Stimulated activated CD4-positive, alpha-beta T cell treated with anti-CD3 and anti-CD28 coated beads, Interleukin-15, amount 100 ng/mL, for 1 hour (primary cell): ENCODE results near the gene COL23A1.

Experiments used
- DNase-seq, 2 donors: peaks; one replicate each; pipeline ENCODE4 v3.0.0-alpha.2; 2020; ENCODE audit warnings: low read depth in 1 of 2, low spot score in 1 of 2

Gene COL23A1

DNA sequence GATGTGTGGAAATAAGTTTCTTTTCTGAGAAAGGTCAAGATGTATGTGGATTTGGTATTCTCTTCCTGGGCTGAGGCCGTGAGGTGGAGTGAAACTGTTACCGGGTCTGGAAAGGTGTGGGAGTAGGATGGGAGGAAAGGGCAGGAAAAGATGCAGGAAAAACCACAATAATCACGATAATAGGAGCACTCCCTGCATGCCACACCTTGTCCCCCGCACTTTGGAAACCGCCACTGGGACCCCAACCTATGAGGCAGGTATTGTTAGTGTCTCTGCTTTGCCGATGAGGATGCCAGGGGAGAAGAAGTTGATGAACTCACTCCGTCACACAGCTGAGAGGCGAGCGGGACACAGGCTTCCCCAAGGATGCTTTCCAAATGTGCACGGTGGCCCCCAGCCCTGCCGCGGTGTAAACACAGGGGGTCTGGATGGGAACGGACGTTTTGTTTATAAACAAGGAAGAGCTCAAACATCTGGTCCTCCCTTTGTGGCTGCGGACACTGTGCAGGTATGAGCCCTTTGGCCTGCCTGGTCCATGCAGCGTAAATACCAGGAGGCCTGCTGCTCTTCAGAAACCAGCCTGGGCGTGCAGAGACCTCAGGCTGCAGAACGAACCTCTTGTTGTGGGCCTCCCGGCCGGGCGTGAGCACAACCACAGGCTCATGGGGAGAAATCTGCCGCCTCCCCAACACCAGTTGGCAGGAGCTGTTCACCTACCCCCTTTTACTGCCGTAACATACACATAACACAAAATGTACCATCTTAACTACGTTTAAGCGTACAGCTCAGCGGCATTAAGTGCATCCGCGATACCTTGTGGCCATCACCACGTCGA lies 126.7 kb downstream of the COL23A1 start:
- no peak for DNase-seq

DNA sequence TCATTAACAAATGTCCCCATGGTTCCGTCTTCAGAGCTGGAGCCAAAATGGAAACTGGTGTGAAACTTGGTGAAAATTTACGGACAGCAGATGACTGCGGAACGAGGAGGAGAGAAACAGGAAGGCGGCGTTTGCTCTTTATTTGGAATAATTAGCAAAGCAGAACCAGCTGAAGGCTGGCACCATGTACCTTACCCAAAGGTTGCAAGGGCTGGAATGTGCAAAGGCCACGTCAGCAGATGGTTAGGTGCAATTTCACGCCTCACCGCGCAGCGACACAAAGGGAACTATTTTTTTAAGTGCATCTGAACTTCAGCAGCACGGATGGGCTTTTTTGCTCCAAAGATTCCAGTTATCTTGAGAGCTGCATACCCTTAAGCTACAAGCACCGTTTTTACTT lies 127.4 kb downstream of the COL23A1 start:
- no peak for DNase-seq

DNA sequence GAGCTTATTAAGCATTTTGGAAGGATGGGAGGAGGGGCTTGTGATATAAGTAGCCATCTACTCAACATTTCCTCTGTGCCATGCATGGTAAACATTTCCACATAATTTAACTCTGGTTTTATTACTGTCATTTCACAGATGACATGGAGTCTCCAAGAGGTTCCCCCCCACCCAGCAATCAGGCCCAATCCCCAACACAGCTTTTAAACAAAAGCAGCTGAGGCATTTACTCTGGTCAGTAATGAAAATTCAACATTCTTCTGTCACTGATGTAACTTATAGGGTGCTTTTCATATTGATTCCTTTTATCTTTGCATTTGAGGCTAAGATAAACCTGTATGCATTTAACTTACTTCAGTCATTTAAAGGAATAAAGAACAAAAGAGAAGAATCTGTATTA lies 128.1 kb downstream of the COL23A1 start:
- no peak for DNase-seq

DNA sequence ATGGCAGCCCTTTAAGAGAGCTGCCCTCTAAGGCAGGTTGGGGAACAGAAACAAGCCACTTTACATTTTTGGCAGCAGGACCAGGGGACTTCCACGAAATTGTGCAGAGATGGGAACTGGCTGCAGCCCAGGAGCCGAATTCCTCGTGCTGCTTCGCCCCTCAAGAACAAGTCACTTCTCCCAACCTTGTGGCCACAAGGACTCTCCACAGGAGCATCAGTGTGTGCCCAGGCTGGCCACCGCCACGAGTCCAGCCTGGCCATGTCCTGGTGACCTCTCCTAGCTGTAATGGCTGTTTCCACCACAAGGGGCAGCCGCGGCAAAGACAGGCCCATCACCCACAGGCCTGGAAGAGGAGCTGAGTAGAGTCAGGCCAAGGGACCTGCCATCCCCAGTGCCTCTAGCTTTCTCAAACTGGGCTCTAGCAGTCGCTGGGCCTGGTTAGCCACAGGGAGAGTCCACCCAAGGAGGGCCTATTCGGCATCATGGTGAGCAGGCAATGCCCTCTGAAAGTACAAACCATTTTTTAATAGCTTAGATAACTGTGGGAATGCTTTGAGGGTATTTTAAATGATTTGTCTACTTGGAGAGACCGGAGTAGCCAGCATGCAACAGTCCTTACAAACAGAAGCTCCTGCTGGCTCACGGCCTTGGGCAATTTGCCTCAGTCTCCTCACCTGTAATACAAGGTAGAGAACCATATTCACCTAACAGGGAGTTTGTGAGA lies 129.0 kb downstream of the COL23A1 start:
- DNase-seq = peak in 1 of 2 donors; percentile 16

DNA sequence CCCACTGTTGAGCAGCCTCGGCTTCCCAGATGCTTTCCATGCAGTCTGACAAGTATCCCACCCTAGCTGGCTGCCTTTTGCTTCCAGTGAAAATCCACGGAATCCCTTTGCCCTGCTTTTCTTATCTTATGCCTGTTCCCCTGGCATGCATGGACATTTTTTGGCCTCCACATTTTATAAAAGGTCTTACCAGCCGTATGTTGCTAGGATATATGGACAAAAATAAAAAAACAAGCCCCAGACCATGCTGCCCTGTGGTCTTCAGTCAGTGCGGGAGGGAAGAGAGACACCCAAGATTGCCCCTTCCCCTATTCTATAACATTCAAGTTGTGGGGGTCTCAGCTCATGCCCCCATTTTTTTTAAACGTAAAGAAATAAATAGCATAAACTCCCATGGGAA lies 129.6 kb downstream of the COL23A1 start:
- DNase-seq = no peak

DNA sequence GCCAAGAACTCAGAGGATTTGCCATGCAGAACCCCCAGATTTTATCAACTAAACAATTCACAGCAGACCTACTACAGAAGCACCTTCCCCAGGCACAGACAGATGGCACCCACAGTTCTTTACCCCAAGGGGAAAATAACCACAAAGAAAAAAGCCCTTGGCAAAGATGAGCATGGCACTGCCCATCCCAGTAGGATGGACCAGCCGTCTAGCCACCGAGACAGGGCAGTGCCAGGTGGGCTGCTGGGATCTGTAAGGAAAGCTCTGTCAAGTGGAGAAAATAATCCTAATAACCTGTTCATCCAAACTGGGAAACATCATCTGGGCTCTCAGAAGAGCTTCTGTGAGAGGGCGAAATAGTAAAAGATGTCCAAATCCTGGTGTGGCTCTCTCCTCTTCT lies 130.0 kb downstream of the COL23A1 start:
- DNase-seq = no peak

DNA sequence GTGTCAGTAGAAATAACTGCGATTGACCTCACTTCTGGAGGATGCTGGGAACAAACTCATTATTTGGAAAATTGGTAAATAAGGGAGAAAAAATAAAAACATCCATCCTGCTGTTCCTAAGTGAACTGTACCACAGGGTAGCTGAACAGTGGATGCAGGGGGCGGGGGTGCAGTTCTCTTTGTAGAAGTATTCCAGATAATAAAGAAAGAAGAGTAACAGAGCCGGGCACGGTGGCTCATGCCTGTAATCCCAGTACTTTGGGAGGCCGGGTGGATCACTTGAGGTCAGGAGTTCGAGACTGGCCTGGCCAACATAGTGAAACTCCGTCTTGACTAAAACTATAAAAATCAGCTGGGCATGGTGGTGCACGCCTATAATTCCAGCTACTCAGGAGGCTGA lies 132.1 kb downstream of the COL23A1 start:
- no peak for DNase-seq

DNA sequence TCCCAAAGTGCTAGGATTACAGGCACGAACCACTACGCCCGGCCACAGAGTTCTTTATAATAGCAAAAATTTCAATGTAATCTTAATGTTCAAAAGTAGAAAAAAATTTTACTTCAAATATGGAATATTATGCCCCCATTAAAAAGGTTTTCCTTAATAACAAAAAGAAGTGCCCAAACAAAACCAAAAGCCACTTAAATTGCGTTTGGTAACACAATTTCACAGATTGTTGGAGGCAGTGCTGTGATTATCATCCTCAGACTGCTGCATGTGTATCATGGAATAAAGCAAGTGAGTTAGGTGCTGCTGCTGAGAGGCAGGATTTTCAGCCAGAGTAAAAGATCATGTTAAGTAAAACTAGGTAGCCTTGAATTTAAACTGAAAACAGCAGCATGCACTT lies 132.7 kb downstream of the COL23A1 start:
- no peak for DNase-seq

DNA sequence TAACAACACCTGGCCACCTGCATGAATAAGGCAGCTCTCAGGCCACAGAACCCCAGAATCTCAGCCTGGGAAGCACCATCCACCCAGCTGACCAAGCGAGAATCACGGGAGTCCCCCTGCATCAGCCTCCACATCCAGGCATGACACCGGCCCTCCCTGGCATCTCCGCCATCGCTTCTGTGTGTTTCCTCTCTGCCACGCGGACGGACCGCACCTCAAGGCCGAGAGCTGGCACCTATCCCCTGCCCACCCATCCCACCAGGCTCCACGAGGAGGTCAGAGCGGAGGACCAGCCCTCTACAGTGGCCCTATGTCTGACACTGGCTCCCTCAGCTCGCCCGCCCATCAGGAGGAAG lies 134.7 kb downstream of the COL23A1 start:
- DNase-seq = no peak

DNA sequence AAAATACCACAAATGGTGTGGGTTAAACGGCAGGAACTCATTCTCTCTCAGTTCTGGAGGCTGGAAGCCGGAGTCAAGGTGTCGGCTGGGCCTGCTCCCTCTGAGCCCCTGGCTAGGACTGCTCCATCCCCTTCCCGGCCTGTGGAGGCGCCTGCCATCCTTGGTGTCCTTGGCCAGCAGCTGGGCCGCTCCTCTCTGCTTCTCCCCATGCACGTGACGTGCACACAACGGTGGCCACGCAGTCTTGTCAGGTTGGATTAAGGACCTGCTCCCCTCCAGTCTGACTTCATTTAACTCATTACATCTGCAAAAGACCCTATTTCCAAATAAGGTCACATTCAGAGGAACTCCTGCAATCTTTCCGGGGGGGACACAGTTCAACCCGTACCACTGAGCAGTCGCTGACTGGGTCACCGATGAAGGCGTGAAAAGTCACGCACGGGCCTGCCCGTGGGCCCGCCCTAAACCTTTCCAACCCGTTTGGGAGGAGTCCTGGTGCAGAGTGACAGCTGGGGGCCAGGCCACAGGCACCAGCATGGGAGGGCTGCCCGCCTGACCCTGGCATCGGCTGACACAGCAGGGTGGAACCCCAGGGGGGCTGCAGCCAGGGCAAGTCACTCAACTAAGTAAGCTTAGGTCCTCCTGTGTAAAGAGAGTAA lies 135.2 kb downstream of the COL23A1 start:
- DNase-seq = no peak

DNA sequence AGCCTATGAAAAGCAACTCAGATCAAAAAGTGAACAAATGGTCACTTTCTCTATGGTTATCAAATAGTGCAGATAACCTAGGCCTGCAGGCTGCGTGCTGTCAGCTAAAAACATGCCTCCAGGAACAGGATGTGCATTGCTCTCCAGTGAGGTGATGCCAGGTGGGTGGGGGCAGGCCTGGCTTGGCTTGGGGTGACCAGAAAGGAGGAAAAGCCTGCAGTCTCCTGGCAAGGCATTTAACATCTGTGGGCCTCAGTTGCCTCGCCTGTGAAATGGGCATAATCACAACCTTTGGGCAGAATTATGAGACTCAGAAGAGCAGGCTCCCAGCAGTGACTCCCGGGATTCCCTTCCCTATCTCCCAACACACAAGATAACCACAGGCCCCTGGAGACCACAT lies 135.9 kb downstream of the COL23A1 start:
- DNase-seq = no peak

DNA sequence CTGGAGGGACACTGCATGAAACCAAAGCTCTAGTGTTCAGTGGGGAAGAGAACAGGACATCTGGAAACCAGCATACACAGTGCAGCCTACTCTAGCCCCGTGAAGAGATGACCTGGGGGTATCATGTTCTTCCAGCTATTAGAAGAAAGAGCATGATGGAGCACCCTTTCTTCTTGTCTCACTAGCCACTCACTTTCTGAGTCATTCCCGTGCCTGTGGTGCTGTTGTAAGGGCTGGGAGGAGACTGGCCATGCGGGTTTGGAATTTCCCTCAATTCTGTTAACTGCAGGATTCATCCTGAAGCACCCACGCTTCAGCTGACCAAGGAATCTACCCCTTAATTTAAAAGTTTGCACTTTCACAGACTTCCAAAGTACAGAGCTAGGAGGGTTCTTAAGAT lies 137.0 kb downstream of the COL23A1 start:
- no peak for DNase-seq

DNA sequence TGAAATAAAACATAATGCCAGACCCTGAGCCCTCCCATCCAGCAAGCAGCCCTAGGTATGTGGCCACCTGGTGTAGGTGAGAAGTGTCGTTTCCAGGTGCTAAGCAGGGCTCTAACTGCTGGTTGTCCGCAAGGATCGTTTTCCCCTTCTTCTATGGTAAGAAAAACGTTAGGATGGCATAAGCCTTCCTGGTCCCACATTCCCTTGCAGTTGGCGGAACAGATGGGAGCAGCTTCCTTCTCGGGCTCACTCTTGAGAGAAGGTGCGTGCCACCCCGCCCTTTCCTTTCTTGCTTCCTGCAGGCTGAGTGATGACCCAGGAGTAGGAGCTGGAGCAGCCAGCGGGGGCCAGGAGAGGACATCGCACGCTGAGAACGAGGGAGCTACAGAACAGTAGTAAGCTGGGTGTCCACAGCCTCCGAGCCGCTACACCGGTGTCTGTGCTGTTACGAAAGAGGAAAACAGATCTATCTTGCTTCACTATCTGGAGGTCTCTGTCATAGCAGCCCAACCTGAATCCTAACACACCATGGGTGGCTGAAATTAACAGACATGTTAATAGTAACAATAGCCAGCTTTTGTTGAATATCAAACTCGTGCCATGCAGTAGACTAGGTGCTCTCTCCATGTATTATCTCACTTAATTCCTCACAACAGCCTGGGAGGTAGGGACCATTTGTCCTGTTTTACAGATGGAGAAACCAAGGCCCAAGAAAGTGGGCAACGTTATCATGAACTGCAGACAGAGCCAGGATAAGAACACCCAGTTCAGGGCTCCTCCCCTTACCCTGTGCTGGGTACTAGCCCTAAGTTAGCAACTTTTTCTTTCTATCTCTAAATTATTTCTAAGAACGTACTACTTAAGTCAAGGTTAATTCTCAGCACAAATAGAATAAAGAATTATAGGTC lies 139.8 kb downstream of the COL23A1 start:
- DNase-seq = no peak

DNA sequence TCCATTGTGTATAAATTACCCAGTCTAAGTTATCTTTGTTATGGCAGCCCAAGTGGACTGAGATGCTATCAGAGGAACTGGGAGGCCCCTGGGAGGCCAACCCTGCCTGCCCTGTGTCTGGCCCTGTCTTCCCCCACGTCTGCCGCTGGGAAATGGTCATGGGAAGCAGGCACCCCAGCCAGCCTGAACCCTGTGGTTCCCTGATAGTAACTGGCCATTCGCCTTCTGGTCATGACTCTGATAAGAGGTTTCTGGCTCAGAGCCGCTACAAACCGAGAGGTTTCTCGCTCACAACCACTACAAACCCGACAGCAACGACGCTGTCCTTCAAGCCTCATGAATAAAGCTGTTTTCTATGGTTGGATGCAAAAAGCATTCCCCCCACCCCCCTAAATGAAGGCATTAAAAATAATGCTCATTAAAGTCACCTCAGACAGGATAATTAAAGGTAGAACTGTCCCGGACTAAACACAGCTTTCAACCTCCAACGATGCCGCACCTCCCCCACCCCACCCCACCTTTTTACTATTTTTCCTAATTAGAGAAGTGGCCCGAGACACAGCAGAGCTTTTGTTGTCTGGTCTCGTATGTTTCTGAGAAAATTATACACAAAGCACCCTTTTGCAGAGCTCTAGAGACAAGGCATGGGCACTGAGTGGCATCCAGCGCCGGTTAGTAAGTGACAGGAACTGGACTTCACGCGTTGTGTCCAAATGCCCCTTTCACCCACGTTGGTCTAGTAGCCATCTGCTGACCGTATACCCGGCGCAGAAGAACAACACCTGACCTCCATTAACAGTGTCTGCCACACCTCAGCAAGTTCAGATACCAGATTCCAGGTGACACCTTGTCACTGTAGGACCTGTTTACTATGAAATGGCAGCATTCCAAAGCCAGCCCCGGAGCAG lies 140.8 kb downstream of the COL23A1 start:
- no peak for DNase-seq

DNA sequence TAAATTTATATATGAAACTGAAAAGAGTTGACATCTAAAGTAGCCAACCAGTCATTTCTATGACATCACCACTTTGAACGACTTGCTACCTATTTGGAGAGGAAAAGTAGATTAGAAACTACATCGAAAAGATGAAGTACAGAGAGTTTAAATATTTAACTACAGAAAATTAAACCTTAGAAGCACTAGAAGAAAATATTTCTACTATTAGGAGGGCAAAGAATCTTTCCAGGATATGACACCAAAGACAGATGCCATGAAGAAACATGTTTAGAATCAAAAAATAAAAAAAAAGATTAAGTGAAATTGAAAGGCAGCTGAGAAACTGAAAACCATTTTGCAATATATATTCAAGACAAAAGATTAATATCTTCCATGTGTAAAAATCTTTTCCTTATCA lies 144.7 kb downstream of the COL23A1 start:
- DNase-seq = no peak

DNA sequence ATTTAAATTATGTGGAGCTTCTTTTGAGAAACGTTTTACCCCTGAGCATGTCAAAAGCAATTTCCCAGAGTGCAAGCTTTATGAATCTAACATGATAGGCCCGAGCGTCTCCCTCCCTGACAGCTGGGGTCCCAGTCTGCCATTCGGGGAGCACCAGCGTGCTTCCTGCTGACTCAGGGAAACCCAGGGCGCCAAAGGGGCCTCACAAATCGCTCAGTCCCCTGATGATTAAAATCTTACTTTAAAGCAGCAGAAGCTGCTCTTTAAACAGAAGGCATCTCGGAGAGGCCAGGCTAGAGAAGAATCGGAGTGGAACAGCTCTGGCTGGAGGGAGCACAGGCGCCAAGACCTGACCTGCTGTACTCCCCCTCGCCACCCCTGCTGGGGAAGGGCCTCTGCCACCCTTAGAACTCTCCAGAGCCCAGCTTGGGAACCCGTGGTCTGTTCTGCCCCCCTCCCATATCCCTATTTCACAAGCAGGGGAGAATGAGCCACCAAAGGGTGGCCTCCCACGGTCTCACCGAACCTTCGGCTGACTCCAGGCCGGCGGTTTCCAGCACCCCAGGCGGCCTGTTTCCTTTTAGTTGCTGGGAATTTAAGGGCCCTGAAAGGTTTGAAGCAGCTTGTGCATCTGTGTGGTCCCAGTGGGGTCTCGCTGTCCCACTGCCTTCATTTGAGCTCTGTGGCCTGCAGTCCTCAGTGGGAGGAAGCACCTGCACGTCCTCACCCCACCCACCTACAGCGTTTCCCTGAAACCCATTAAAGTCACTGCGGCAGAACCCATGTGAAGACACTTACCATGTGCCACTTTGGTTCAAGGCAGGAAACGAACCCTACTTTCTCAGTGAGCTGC lies 147.6 kb downstream of the COL23A1 start:
- no peak for DNase-seq

DNA sequence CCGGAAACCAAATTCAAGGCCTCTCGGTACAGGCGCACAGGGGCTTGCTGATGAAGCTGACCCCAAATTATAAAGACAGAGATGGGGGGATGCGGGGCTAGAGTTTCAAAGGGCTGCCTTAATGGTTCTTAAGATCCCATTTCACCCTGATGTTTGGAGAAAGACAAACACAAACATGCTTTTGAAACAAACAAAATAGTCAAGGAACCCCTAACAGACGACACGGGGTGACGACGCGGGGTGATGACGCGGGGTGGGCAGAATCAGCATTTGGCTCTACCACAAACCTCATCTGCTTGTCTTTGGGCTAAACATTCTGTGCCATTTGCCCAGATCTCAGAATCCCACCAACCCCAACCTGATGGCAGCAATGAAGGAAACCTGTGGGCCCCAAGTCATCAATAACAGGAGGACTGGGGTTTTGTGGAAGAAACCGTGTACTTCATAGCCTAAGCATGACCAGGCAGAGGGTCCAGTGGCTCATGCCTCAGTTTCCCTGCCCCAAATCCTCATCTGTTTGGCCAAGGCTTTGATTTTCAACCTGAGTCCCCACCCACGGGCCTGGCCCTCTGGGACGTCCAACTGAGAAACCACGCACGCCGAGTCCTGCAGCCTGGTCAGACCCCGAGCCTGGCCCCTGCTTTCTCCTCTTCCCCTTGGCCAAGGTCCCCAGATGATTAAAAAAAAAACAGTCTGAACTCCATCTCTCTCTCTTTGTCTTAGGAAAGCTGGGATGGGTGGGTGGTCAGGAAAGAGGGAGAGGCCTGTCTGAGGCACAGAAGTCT lies 148.5 kb downstream of the COL23A1 start:
- no peak for DNase-seq

DNA sequence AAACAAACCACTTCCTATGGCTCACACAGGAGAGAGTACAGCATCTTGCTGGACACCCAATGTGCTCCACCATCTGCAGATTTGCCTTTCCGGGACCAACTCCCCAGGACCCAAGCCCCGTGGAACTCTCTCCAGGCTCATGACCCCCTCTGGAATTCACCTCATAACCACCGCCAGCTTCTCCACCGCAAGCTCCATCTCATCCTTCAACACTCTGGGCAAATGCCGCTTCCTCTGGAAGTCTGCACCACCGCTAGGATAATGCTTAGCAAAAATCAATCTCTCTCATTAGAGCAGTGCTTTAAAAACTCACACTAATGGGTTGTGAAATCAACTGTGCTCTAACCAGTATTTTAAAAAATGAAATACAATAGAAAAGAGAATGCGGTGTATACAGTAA lies 150.0 kb downstream of the COL23A1 start:
- no peak for DNase-seq
